PC-3 (cell line): ENCODE data around the gene NR2F2. TPM values are rescaled to one million over a fixed set of nuclear protein-coding genes. Genes with fewer than 3 reads are reported as not detected.

Source experiments
- ATAC-seq: fragments of 200-7000 bp; cut with Tn5 transposase; 2 replicates; pipeline ENCODE4 v1.9.1; 2020; ENCODE audit warnings: mild to moderate bottlenecking, moderate library complexity
- BruUV-seq: library from RNA; stranded (reverse); fragments of 400-500 nt; replicated peaks from 2 replicates; lab custom pipeline; 2021; lab: Mats Ljungman, UMichigan
- CTCF ChIA-PET: fragments of 300-600 bp; sonication (Branson Sonifier 250); formaldehyde crosslinking; loops from one replicate; lab custom pipeline; 2022; ENCODE audit warnings: antibody characterized with exemption; lab: Charles Lee
- POLR2A ChIA-PET: fragments of 300-600 bp; sonication (Branson Sonifier 250); formaldehyde crosslinking; loops from one replicate; lab custom pipeline; 2022; ENCODE audit warnings: antibody characterized with exemption; ENCODE audit not compliant: unreplicated experiment; lab: Charles Lee
- DNase-seq: peaks from one replicate; pipeline ENCODE4 v3.0.0-alpha.2; 2015
- H2AFZ ChIP-seq: fragments of 300-600 bp; sonication (generic); 2 replicates; pipeline ENCODE4 v1.6.0; 2016; ENCODE audit warnings: antibody characterized with exemption, low read length
- H3F3A ChIP-seq: fragments of 300-600 bp; sonication (generic); one replicate; pipeline ENCODE4 v1.6.0; 2017; ENCODE audit warnings: antibody characterized with exemption, low read length, control low read depth, mild to moderate bottlenecking; ENCODE audit not compliant: unreplicated experiment
- H3K27ac ChIP-seq: fragments of 300-600 bp; sonication (generic); 2 replicates; pipeline ENCODE4 v1.5.1; 2016; ENCODE audit warnings: mild to moderate bottlenecking, low read length
- H3K27me3 ChIP-seq: fragments of 300-600 bp; sonication (generic); 2 replicates; pipeline ENCODE4 v1.6.1; 2016; ENCODE audit warnings: low read length, mixed read lengths
- H3K36me3 ChIP-seq: fragments of 300-600 bp; sonication (generic); 2 replicates; pipeline ENCODE4 v1.6.1; 2016; ENCODE audit warnings: low read depth, mixed run types, low read length, mixed read lengths
- H3K4me1 ChIP-seq: fragments of 300-600 bp; sonication (generic); 2 replicates; pipeline ENCODE4 v1.5.1; 2016; ENCODE audit warnings: low read length; ENCODE audit not compliant: insufficient read depth
- H3K4me2 ChIP-seq: fragments of 300-600 bp; sonication (generic); 2 replicates; pipeline ENCODE4 v1.6.0; 2016; ENCODE audit warnings: low read length
- H3K4me3 ChIP-seq: fragments of 300-600 bp; sonication (generic); 2 replicates; pipeline ENCODE4 v1.5.1; 2016; ENCODE audit warnings: mild to moderate bottlenecking, low read length, mixed read lengths
- H3K79me2 ChIP-seq: fragments of 300-600 bp; sonication (generic); 2 replicates; pipeline ENCODE4 v1.6.1; 2017; ENCODE audit warnings: low read length, mixed read lengths
- H3K9ac ChIP-seq: fragments of 300-600 bp; sonication (generic); 2 replicates; pipeline ENCODE4 v1.6.0; 2016; ENCODE audit warnings: mild to moderate bottlenecking, low read length
- H3K9me2 ChIP-seq: fragments of 300-600 bp; sonication (generic); replicated peaks from 2 replicates; pipeline ENCODE4 v1.6.1; 2016; ENCODE audit warnings: mixed run types, low read length, mixed read lengths
- H3K9me3 ChIP-seq: fragments of 300-600 bp; sonication (generic); 2 replicates; pipeline ENCODE4 v1.6.1; 2016; ENCODE audit warnings: low read length, mixed read lengths
- H4K20me1 ChIP-seq: fragments of 300-600 bp; sonication (generic); 2 replicates; pipeline ENCODE4 v1.6.1; 2016; ENCODE audit warnings: low read length, mixed read lengths
- EZH2 ChIP-seq: fragments of 300-600 bp; sonication (generic); IDR thresholded peaks from one replicate; pipeline ENCODE4 v1.6.1; 2017; ENCODE audit warnings: antibody characterized with exemption, mild to moderate bottlenecking, low read length; ENCODE audit not compliant: unreplicated experiment
- EZH2phosphoT487 ChIP-seq: fragments of 300-600 bp; sonication (generic); IDR thresholded peaks from 2 replicates; pipeline ENCODE4 v1.6.1; 2018; ENCODE audit warnings: mild to moderate bottlenecking, antibody characterized with exemption, low read length, borderline replicate concordance
- intact Hi-C: fragments of 100-400 bp; cut with micrococcal nuclease; formaldehyde crosslinking; loops from 2 replicates; pipeline ENCODE4 v1.9.0; 2023
- total RNA-seq: library from RNA; depleted of rRNA; stranded (reverse); fragments of >200 nt; gene quantifications from 2 replicates; pipeline ENCODE4 v1.2.3, GENCODE V29; 2014
- TF ChIP-seq, protein P1 (sequence below): fragments of 300-600 bp; sonication (generic); conservative IDR thresholded peaks from 2 replicates; pipeline ENCODE4 v1.5.1; 2017; ENCODE audit warnings: antibody characterized with exemption, low read depth, mild to moderate bottlenecking, low read length

NR2F2 gene
- total RNA-seq, 1 experiment from 2014 or later, result 19.6 TPM

DNA sequence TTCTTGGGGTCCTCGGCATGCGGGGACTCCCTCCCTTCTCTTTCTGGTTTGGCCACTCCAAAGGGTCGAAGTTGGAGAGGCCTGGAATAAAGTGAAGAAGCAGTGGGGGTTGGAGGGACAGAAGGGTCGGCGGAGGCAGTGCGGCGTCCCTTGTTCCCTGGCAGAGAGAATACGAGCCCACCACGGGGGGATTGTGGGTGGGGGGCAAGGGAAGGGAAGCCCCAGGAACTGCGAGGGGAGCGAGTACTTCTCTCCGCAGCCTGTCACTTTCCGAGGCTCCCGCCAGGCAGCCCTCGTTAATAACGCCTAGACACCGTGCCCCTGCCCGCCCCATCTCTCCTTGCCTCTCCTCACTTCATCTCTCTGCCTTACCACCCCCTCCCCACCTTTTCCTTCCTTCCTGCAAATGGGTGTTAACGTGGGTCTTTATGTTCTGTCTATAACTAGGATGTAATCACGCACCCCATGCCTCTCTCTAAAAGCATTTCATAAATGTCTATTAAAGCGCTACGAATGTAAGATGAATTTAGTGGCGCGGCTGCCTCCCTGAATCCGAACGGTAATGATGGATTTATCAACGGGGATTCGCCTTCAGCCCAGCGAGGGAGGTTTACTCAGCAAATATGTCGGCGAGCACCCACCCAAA, 13.7 kb downstream of the NR2F2 start:
- DNase-seq (no peak), ATAC-seq (no peak)
- Histone ChIP-seq H3K9ac (no peak overlapping the region), H2AFZ (no peak overlapping the region), H3K4me1 (peaks cover under 1% of the 10 kb centered on the region; the same call in 1 of the 2 replicates), H3K79me2 (peaks cover 98% of the 10 kb centered on the region), H3K9me3 (no peaks in the 10 kb centered on the region), H3K9me2 (no peaks in the 10 kb centered on the region), H3F3A (no peaks in the 10 kb centered on the region), H4K20me1 (no peaks in the 10 kb centered on the region), H3K27me3 (no peaks in the 10 kb centered on the region), H3K27ac (no peak overlapping the region), H3K36me3 (peaks cover 5% of the 10 kb centered on the region; the same call in 1 of the 2 replicates), H3K4me3 (no peak overlapping the region), H3K4me2 (no peak overlapping the region)
- ChIA-PET POLR2A (no interaction called here), CTCF (no interaction called here)
- no TSS peak for BruUV-seq
- intact Hi-C loops, result no loop called here
- TF ChIP-seq EZH2phosphoT487 (no peak), EZH2 (no peak)
- TF ChIP-seq, protein P1, sequence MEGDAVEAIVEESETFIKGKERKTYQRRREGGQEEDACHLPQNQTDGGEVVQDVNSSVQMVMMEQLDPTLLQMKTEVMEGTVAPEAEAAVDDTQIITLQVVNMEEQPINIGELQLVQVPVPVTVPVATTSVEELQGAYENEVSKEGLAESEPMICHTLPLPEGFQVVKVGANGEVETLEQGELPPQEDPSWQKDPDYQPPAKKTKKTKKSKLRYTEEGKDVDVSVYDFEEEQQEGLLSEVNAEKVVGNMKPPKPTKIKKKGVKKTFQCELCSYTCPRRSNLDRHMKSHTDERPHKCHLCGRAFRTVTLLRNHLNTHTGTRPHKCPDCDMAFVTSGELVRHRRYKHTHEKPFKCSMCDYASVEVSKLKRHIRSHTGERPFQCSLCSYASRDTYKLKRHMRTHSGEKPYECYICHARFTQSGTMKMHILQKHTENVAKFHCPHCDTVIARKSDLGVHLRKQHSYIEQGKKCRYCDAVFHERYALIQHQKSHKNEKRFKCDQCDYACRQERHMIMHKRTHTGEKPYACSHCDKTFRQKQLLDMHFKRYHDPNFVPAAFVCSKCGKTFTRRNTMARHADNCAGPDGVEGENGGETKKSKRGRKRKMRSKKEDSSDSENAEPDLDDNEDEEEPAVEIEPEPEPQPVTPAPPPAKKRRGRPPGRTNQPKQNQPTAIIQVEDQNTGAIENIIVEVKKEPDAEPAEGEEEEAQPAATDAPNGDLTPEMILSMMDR, result no peak

DNA sequence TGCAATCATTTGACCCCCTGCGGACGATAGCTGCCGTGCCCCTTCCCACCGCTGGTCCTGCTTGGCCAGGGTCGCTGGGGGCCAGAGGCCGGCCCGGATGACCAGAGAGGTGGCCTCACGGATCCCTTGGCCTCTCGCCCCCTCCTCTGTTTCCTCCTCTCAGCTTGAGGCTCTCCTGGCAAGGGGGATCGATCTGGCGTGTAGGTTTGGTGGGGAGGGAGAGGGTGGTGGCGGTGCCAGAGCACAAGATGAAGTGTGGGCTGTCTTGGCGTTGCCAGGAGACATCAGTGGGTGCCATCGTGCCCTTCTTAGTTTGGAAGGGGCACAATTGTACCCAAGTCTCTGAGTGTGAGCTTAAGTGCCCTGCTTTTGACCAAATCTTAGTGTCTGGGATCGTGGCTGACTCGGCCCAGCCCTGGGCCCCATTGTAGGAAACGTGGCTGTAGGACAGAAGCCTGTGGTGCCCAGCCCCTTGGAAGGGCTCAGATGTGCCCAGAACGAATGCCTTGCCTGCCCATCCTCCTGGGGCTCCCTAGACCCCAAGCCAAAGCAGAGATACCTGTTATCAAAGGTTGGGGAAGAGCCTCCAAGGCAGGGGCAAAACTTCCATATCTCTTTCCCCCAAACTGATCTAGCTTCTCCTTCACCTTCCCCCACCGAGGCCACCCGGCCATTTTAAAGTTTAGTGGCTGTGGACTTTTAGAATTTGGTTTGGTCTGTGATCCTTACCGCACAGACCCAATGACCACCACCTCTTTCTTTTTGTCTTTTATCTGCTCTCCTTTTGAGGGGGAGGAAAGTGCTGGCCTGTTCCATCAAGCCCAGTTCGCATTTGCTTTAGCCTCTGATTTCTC, 14.4 kb downstream of the NR2F2 start:
- no peak overlapping the region for H3K27ac ChIP-seq
- CTCF ChIA-PET, result no interaction called here
- H3K9ac ChIP-seq, result no peak overlapping the region

More for the DNA sequence above, 14.4 kb downstream of the NR2F2 start:
- POLR2A ChIA-PET, result no interaction called here
- no peaks in the 10 kb centered on the region for H3K9me2 ChIP-seq
- H3K27me3 ChIP-seq, result no peaks in the 10 kb centered on the region
- no peak for ATAC-seq
- peaks cover 5% of the 10 kb centered on the region; the same call in 1 of the 2 replicates for H3K36me3 ChIP-seq
- H2AFZ ChIP-seq, result no peak overlapping the region
- TF ChIP-seq EZH2, result no peak
- no peak for TF ChIP-seq EZH2phosphoT487
- TF ChIP-seq, protein P1, result no peak
- H3K4me1 ChIP-seq, result no peaks in the 10 kb centered on the region
- no peaks in the 10 kb centered on the region for H4K20me1 ChIP-seq
- BruUV-seq, result no TSS peak
- intact Hi-C loops, result loop anchor here (5.0 kb wide), 1 partner anchor 1318 kb away; no protein-coding TSS in a partner anchor
- peaks cover 94% of the 10 kb centered on the region for H3K79me2 ChIP-seq
- H3F3A ChIP-seq, result no peaks in the 10 kb centered on the region
- no peaks in the 10 kb centered on the region for H3K9me3 ChIP-seq
- no peak overlapping the region for H3K4me3 ChIP-seq
- DNase-seq, result no peak
- no peak overlapping the region for H3K4me2 ChIP-seq
